NB4 (cell line): Measurements from ENCODE around the gene RGS9.

Experiments used
- CTCF ChIP-seq: IDR thresholded peaks from one replicate; pipeline ENCODE4 v1.5.1; 2012; ENCODE audit warnings: low read depth, low read length
- MAX ChIP-seq: IDR thresholded peaks from 2 replicates; pipeline ENCODE4 v1.6.1; 2011; ENCODE audit warnings: low read depth, low read length

GRCh38 chr17:65101371-65101770 lies 35.8 kb upstream of the RGS9 start:
- TF ChIP-seq CTCF (no peak), MAX (no peak)
